ENCODE results near the gene KAT2B. TPM values are rescaled to one million over a fixed set of nuclear protein-coding genes. Genes with fewer than 3 reads are reported as not detected.

The KAT2B gene
- total and polyA plus RNA-seq, 11 donors = 19.4 to 82.8 (median 66.0) TPM

DNA sequence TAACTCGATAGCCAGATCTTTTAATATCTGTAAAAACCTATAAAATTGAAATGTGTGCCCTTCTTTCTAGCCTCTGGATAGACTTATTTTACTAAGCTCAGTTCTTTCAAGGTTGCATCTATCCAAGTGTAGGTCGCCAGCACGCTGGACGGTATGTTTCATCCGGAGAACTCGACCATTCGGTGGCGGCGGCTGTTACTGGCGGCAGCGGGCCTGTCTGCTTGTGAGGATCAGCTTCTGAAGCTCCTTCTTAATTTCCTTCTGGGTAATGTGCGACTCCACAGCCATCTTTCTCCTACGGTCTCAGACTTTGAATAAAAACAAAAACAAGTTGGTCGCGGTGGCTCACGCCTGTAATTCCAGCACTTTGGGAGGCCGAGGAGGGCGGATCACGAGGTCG is 32.3 kb upstream of the KAT2B start:
- ATAC-seq (no peak), DNase-seq (no peak)
- Histone ChIP-seq H3K9me3 (no peaks in the 10 kb centered on the region), H3K27me3 (no peaks in the 10 kb centered on the region), H3K4me1 (no peaks in the 10 kb centered on the region), H3K4me3 (no peak overlapping the region), H3K27ac (no peak overlapping the region), H3K36me3 (no peaks in the 10 kb centered on the region)
- no peak for TF ChIP-seq CTCF (IDR thresholded peaks at IDR 0.05)
- no peak for TF ChIP-seq POLR2A (IDR thresholded peaks at IDR 0.05)
- WGBS, 4 donors = 95 to 98% (median 97%) methylated on average over 20 of the region's 20 CpGs
- intact Hi-C loops (cut with DNase I) = no loop called here

- 81 to 82% (median 81%) methylated on average over 2 of the region's 2 CpGs for WGBS, 4 donors
- ATAC-seq (no peak), DNase-seq (no peak)
- H3K36me3 ChIP-seq = no peaks in the 10 kb centered on the region
- no peak overlapping the region for H3K4me3 ChIP-seq
- H3K9me3 ChIP-seq = no peaks in the 10 kb centered on the region
- no peak overlapping the region for H3K27ac ChIP-seq
- no peaks in the 10 kb centered on the region for H3K27me3 ChIP-seq
- intact Hi-C loops (cut with DNase I) = no loop called here
- no peaks in the 10 kb centered on the region for H3K4me1 ChIP-seq
- TF ChIP-seq POLR2A (IDR thresholded peaks at IDR 0.05) = no peak
- TF ChIP-seq CTCF (IDR thresholded peaks at IDR 0.05) = no peak
Measured at GRCh38 chr3:20008646-20009045, 31.6 kb upstream of the KAT2B start.

DNA sequence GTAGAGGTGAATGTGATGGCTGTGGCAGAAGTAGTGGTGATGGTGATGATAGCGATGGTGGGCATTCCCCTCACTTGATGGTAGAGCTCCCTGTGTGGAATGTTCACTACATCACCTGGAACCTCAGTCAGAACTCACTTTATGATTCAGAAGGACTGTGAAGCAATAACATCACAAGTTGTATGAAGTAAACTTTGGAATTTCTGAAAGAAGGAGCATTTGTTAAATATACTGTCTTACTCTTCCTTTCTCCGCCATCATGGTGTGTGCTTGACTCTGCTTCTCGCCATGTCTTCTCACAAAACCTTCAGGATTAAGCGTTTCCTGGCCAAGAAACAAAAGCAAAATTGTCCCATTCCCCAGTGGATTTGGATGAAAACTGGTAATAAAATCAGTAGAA is 28.1 kb upstream of the KAT2B start, which contains the start of gene PP2D1:
Gene PP2D1 (minus strand): TSS at position 101 of the 400 bp plus-strand sequence. CDS start 192 bp downstream, outside the sequence.
- TF ChIP-seq CTCF (IDR thresholded peaks at IDR 0.05) = no peak
- Histone ChIP-seq H3K27me3 (no peaks in the 10 kb centered on the region), H3K4me1 (no peaks in the 10 kb centered on the region), H3K36me3 (no peaks in the 10 kb centered on the region), H3K9me3 (no peaks in the 10 kb centered on the region), H3K4me3 (no peak within 1 kb of the TSS), H3K27ac (no peak within 1 kb of the TSS)
- no peak for ATAC-seq
- DNase-seq = no peak
- WGBS, 4 donors = 91 to 94% (median 91%) methylated on average over 4 of the region's 4 CpGs
- intact Hi-C loops (cut with DNase I) = no loop called here

- intact Hi-C loops (cut with DNase I) = no loop called here
- H3K9me3 ChIP-seq = no peaks in the 10 kb centered on the region
- 82 to 92% (median 88%) methylated on average over 1 of the region's 1 CpG for WGBS, 4 donors
- no peaks in the 10 kb centered on the region for H3K27me3 ChIP-seq
- no peaks in the 10 kb centered on the region for H3K4me1 ChIP-seq
- ATAC-seq (no peak), DNase-seq (no peak)
- H3K36me3 ChIP-seq = no peaks in the 10 kb centered on the region
- no peak overlapping the region for H3K4me3 ChIP-seq
- H3K27ac ChIP-seq = no peak overlapping the region
- TF ChIP-seq POLR2A (IDR thresholded peaks at IDR 0.05) (no peak), CTCF (IDR thresholded peaks at IDR 0.05) (no peak)
Measured at GRCh38 chr3:20013396-20013795, 26.9 kb upstream of the KAT2B start.
